Activated T-cell treated with anti-CD3 and anti-CD28 coated beads for 48 hours (primary cell): Measurements from ENCODE around the gene SPRY1.
A peak's percentile ranks its signal among the peaks of the same experiment; 100 is the strongest.

Source experiments
- DNase-seq: peaks from one replicate; pipeline ENCODE4 v3.0.0-alpha.2; 2020; ENCODE audit warnings: low read depth

SPRY1 gene

GRCh38 chr4:123409334-123409733 lies 12.7 kb downstream of the SPRY1 start:
- DNase-seq = no peak

DNA sequence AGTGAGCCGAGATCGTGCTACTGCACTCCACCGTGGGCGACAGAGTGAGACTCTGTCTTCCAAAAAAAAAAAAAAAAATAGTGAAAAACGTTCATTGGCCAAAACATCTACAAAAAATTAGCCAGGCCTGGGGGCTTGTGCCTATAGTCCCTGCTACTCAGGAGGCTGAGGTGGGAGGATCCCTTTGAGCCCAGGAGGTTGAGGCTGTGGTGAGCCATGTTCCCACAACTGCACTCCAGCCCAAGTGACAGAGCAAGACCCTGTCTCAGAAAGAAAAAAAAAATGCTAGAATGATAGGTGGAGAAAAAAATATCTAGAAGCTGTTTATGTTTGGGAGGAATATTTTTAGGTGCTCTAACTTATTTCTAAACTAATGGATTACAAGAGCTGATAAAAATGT lies 14.9 kb downstream of the SPRY1 start:
- no peak for DNase-seq

GRCh38 chr4:123412091-123412505 lies 15.5 kb downstream of the SPRY1 start:
- no peak for DNase-seq

DNA sequence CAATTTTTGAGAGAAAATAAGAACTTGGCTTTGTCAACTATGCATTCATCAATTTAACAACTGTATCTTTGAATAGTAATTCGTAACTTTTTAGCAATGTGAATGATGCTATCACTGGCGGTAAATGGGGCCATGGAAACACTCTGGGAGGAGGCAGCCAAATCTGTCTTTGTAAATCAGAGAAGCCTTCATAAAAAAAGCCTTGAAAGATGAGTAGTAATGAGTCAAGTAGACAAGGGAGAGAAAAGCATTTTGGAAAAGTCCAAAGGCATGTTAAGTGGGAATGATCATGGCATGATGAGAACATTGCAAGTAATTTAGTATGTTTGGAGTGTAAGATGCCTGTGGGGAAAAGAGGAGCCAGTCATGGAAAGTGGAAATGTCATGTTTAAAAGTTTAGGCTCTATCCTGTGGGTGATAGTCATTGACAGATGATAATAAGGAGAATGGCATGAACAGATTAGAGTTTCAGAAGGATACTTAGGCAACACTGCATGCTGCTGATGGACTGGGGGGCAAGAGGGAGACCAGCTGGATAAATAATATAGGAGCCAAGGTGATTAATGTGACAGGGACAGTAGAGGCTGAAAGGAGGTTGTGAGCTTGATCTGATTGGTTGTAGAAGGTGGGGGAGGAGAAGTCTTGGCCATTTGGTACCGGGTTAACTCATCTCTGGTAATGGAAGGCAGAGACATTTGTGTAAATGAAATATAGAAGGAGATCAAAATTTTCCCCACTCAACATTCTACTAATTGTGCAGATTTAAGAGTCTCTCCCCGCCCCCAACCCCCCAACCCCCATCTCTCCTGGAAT lies 16.3 kb downstream of the SPRY1 start:
- no peak for DNase-seq

DNA sequence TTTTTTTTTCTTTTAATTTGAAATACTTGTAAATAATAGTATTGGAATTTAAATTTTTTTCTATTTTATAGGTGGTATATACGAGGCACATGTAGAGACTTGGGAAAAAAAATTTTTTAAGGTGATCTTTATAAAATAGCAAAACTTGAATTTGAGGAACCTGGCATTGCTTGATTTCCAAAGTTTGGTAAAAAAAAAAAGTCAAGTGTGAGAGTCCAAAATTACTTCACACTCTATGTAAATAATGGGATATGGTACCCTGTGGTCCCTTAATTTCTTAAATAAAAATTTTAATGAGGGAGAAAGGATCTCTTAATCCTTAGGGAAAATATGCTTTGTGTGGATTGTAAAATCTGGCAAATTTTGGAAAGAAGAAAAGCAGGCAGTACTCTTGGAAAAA lies 19.0 kb downstream of the SPRY1 start:
- DNase-seq = no peak

- DNase-seq = peak; percentile 23
Observed at GRCh38 chr4:123415977-123416376, 19.4 kb downstream of the SPRY1 start.

GRCh38 chr4:123417813-123418212 lies 21.2 kb downstream of the SPRY1 start:
- no peak for DNase-seq

DNA sequence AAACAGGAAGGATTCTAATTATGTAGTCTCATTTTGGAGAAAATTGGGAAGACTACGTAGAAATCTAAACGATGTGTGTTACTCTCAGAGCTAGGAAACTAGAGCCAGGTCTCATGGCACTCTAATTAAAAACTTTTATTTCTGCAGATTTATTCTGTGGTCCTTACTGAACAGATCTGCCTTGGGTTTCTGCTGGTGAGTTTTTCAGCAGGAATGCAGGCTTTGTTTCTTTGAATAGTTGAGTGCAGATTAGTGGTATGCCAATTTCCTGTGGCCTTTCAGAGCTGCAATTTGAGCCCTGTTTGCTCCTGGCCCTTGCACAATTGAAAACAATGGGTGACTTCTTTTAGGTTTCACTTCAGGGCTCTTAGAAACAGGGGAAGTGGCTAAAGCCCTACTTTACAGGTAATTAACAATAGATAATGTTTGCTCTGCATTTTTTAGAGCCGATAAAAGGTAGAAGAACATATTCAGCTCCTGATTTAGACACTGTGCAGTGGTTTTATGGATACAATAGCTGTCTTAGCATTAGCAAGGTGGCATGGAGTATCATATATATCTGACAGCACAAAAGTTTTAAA lies 21.8 kb downstream of the SPRY1 start:
- DNase-seq = no peak

DNA sequence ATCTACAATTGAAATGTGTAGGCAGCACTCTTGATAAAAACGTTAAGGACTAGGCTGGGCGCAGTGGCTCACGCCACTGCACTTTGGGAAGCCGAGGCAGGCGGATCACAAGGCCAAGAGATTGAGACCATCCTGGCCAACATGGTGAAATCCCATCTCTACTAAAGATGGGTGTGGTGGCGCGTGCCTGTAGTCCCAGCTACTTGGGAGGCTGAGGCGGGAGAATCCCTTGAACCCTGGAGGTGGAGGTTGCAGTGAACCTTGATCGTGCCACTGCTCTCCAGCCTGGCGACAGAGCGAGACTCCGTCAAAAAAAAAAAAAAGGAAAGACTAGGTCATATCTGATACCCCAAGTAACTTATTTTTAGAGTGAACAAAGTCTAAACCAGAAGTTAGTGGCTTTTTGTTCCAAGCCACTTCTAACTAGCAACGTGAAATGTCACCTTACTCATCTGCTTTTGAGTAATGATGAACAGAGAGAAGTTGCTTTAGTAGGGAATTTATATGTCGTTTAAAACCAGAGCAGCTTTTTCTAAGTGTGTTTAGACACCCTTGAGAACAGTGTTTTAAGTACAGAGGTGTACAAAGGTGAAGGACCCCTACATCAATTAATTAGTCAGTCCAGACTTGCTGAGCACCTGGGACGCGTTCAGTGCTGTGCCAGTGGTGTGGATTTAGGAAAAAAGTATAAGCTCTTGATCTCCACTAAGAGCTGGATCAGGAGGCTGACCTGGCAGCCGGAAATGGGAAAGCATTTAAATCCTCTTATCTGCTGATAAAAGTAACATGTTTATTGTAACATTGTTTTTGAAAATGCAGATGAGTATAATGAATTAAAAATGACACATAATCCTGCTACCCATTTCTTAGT lies 23.5 kb downstream of the SPRY1 start:
- no peak for DNase-seq

DNA sequence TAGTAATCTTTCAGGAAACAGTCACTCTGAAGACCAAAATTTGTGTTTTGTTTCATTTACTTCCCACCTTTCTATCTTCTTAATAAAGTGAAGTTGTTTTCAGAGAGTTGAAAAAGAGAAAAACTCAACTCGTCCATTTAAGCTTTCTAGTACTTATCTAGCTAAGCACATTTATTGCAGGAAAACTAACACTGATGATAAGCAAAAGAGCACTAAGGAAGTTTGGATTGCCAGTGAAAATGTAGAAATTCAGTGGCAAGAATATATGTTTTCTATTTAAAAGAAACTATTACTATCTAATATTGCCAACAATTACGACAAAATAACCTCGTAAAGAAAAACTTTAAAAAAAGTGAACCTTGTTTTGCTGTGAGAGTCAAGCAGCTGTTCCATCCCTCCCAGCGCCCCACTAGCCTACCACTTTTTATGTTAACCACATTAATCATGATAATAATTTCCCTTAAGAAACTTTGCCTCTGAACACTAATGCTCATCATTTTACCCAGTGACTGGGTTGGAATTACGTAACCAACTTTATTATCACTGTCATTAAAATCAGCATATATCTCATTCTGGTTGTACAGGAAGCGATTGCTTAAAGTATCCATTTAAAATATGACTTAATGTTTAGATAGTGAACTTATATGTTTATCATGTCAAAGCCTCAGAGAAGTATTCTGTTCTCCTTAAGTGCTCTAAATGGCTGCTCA lies 24.8 kb downstream of the SPRY1 start:
- no peak for DNase-seq

DNA sequence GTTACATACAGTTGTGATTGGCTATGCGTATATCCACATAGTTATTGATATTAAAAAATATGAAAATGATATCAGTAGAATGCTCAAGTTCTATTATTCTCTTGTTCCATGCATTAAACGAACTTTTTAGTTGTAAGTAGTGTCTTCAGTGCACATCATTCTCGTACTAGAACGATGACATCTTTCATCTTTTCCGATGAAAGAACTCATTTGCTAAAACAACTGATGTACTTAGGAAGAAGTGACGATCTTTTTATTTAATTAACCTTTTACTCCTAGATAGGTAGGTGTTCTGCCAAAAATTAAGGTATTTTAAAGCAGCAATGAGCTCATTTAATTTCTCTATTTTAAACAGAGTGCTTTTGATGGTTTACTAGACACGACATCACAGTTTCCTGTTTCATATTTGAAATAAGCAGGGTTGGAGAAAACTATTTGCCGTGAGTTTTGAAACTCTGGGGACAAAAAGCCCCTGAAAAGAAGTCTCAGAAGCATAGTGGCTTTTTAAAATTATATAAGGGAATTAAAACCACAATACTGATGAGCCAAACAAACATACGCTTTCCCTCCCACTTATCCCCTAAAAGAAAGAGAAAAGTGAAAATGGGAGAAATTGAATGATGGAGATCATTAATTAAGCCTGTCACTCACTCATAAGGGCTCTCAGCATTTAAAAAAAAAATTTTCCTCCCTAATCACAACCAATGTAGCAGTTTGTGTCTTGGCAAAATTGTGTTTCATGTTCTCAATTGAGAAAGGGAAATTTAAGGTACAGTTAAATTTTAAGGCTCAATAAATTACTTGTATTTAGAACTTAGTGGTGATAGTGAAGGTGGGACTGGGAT lies 25.6 kb downstream of the SPRY1 start:
- no peak for DNase-seq

- no peak for DNase-seq
Observed at GRCh38 chr4:123423819-123424218, 27.2 kb downstream of the SPRY1 start.

DNA sequence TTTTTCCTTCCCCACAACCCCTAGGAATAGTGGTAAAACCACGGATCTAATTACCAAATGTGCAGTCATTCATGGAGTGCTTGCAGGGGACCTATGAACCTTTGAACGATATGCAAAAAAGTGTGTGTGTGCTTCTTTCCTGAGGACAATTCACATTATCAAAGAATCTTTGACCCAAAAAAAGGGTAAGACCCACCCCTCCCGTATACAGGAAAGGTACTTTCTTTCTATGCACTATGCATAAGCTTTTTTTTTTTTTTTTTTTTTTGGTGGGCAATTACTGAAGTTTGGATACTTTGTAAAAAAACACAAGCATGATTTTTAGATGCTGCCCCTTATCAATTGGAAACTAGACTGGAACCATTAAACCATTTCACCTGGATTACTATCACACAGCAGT lies 31.4 kb downstream of the SPRY1 start:
- no peak for DNase-seq

GRCh38 chr4:123430031-123430430 lies 33.4 kb downstream of the SPRY1 start:
- DNase-seq = peak; percentile 18

DNA sequence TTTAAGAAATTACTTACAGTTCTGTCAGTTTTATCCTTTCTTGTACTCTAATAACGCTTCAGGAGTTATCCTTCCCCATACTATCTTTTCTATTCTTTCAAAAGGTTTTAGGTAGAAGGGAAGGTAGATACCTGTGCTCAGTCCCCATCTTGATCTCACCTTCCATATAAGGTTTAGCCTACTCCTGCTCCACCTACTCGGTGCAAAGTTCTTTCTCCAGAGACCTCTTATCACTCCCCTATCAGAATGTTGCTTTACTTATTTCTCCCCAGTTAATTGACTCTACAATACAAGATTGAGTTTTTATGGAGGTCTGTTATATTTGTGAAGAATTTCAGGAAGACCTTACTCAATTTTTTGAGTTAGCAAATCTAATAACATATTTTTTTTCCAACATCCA lies 33.9 kb downstream of the SPRY1 start:
- no peak for DNase-seq

DNA sequence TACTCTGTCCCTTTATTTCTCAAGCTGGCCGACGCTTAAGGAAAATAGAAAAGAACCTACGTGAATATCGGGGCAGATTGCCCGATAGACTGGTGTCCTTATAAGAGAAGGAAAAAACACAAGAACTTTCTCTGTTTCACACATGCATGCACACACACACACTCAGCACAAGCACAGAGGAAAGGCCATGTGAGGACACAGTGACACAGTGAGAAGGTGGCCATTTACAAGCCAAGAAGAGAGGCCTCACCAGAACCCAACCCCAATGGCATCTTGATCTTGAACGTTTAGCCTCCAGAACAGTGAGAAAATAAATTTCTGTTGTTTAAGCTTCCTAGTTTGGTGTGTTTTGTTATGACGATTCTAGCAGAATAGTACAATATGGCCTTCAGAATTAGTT lies 37.0 kb downstream of the SPRY1 start:
- DNase-seq = no peak

GRCh38 chr4:123433976-123434375 lies 37.4 kb downstream of the SPRY1 start:
- no peak for DNase-seq

DNA sequence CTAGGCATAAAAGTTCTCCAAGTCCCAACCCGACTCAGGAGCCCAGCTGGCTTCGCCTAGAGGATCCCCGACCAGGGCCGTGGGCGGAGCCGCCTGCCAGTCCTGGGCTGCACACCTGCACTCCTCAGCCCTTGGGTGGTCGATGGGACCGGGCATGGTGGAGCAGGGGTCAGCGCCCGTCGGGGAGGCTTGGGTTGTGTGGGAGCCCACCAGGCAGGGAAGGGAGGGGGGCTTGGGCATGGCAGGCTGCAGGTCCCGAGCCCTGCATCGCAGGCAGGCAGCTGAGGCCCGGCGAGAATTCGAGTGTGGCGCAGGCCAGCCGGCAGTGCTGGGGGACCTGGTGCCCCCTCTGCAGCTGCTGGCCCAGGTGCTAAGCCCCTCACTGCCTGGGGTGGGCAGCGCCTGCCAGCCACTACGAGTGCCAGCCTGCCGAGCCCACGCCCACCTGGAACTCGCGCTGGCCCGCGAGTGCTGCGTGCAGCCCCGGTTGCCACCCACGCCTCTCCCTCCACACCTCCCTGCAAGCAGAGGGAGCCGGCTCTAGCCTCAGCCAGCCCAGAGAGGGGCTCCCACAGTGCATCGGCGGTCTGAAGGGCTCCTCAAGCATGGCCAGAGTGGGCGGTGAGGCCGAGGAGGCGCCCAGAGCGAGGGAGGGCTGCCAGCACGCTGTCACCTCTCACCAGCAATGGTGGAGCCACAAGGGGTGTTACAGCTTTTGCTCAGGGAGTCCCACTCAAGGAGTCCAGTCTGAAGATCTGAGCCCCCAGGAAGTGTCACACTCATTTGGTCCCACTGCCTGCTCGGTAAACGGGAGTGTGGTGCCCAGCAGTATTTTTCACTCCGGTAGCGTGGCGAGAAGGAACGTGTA lies 38.9 kb downstream of the SPRY1 start:
- no peak for DNase-seq

DNA sequence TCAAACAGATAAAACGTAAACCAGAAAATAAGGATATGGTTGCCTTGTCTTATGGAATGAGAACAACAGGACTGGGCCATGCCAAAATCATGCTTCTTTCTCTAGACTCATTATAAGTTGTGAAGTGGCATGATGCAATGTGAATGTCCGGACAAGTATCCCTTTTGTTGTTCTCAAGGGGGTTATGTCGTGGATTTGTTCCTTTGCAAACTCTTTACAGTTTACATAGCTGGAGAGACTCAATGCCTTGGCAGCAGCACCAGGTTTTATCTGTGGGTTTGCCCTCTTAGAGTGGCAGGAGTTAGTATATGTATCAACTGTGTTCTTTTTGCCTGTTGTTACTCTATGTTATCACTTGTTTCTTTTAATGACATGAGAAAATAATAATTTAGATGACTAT lies 41.4 kb downstream of the SPRY1 start:
- DNase-seq = no peak
